SK-N-SH (cell line): Measurements from ENCODE around the gene CUEDC1. TPM values are rescaled to one million over a fixed set of nuclear protein-coding genes. Genes with fewer than 3 reads are reported as not detected.

ENCODE experiments used
- CTCF ChIA-PET: fragments of 300-600, 350-600 bp; formaldehyde crosslinking; extraction: SDS; loops from one replicate; lab custom pipeline; 2021; lab: Yijun Ruan, JAX
- POLR2A ChIA-PET: fragments of 350-600 bp; sonication (Branson Sonifier 250); formaldehyde crosslinking; extraction: SDS; loops from one replicate; lab custom pipeline; 2020; ENCODE audit warnings: antibody characterized with exemption, inconsistent platforms; lab: Yijun Ruan, JAX
- DNase-seq: peaks from one replicate; pipeline ENCODE4 v3.0.0; 2012
- H2AFZ ChIP-seq: fragments of 200-600 bp; sonication (generic); 2 replicates; pipeline ENCODE4 v1.8.1; 2016; ENCODE audit warnings: antibody characterized with exemption, mild to moderate bottlenecking, low read depth
- H3F3A ChIP-seq: fragments of 200-600 bp; sonication (generic); replicated peaks from 2 replicates; pipeline ENCODE3; 2016; ENCODE audit warnings: antibody characterized with exemption, mild to moderate bottlenecking; ENCODE audit not compliant: insufficient read depth
- H3K27ac ChIP-seq, 2 experiments: fragments of 200-500 bp in 1 of 2; fragments of 200-600 bp in 1 of 2; sonication (Bioruptor generic) in 1 of 2; sonication (generic), shearing (Covaris generic) in 1 of 2; 2 replicates each; pipeline versions ENCODE4 v1.5.1 to v1.6.1; 2014 to 2016; ENCODE audit warnings: low read depth in 2 of 2, inconsistent platforms in 1 of 2, low read length in 1 of 2, mild to moderate bottlenecking in 1 of 2, mixed read lengths in 1 of 2
- H3K27me3 ChIP-seq: fragments of 200-600 bp; sonication (generic), shearing (Covaris generic); 2 replicates; pipeline ENCODE4 v1.6.1; 2016; ENCODE audit warnings: mixed run types; ENCODE audit not compliant: insufficient read depth
- H3K36me3 ChIP-seq, 2 experiments: fragments of 200-500 bp in 1 of 2; fragments of 200-600 bp in 1 of 2; sonication (Bioruptor generic) in 1 of 2; sonication (generic) in 1 of 2; replicated peaks in 1 of 2; 2 replicates each; pipeline versions ENCODE3 to v1.5.1; 2014 to 2016; ENCODE audit warnings: low read length in 1 of 2, mild to moderate bottlenecking in 1 of 2; ENCODE audit not compliant: insufficient read depth in 2 of 2, control insufficient read depth in 1 of 2
- H3K4me1 ChIP-seq, 2 experiments: fragments of 200-500 bp in 1 of 2; fragments of 200-600 bp in 1 of 2; sonication (Bioruptor generic) in 1 of 2; sonication (generic), shearing (Covaris generic) in 1 of 2; 2 replicates each; pipeline versions ENCODE4 v1.5.1 to v1.6.1; 2014 to 2016; ENCODE audit warnings: low read depth in 1 of 2, low read length in 1 of 2, mixed run types in 1 of 2; ENCODE audit not compliant: insufficient read depth in 2 of 2, control insufficient read depth in 1 of 2
- H3K4me2 ChIP-seq: fragments of 200-600 bp; sonication (generic), shearing (Covaris generic); 2 replicates; pipeline ENCODE4 v1.6.1; 2017; ENCODE audit warnings: mixed run types
- H3K4me3 ChIP-seq, 2 experiments: fragments of 200-500 bp in 1 of 2; fragments of 200-600 bp in 1 of 2; sonication (Bioruptor generic) in 1 of 2; sonication (generic), shearing (Covaris generic) in 1 of 2; 2 replicates each; pipeline versions ENCODE4 v1.5.1 to v1.8.1; 2014 to 2016; ENCODE audit warnings: low read depth in 2 of 2, inconsistent platforms in 1 of 2, low read length in 1 of 2, mild to moderate bottlenecking in 1 of 2, mixed read lengths in 1 of 2, moderate library complexity in 1 of 2
- H3K79me2 ChIP-seq: fragments of 200-600 bp; sonication (generic); 2 replicates; pipeline ENCODE4 v1.8.1; 2017; ENCODE audit warnings: mild to moderate bottlenecking; ENCODE audit not compliant: insufficient read depth
- H3K9ac ChIP-seq: fragments of 200-600 bp; sonication (generic); 2 replicates; pipeline ENCODE4 v1.6.1; 2017; ENCODE audit warnings: mixed run types
- H3K9me2 ChIP-seq: fragments of 200-600 bp; sonication (generic); 2 replicates; pipeline ENCODE4 v1.6.1; 2017; ENCODE audit warnings: mixed run types
- H3K9me3 ChIP-seq: fragments of 200-600 bp; sonication (generic); 2 replicates; pipeline ENCODE4 v1.6.1; 2017; ENCODE audit warnings: mixed run types, mild to moderate bottlenecking, moderate library complexity
- H4K20me1 ChIP-seq: fragments of 200-600 bp; sonication (generic); 2 replicates; pipeline ENCODE4 v1.6.1; 2017; ENCODE audit warnings: mild to moderate bottlenecking, mixed run types; ENCODE audit not compliant: insufficient read depth
- ELF1 ChIP-seq: IDR thresholded peaks from 2 replicates; pipeline ENCODE4 v1.4.0; 2012
- EP300 ChIP-seq, 2 experiments: IDR thresholded peaks; 2 replicates each; pipeline versions ENCODE4 v1.4.0 to v1.6.1; 2012; ENCODE audit warnings: borderline replicate concordance in 1 of 2, low read depth in 1 of 2, low read length in 1 of 2
- EZH2phosphoT487 ChIP-seq: fragments of 200-600 bp; sonication (generic); IDR thresholded peaks from 2 replicates; pipeline ENCODE4 v1.6.1; 2017; ENCODE audit warnings: low read depth, mixed run types, mild to moderate bottlenecking, antibody characterized with exemption, moderate library complexity, borderline replicate concordance
- FOSL2 ChIP-seq: IDR thresholded peaks from 2 replicates; pipeline ENCODE4 v1.4.0; 2012; ENCODE audit warnings: low read depth, mild to moderate bottlenecking, moderate library complexity, borderline replicate concordance
- GABPA ChIP-seq: IDR thresholded peaks from 2 replicates; pipeline ENCODE4 v1.4.0; 2012; ENCODE audit warnings: low read depth, mild to moderate bottlenecking
- MEF2A ChIP-seq: IDR thresholded peaks from 2 replicates; pipeline ENCODE4 v1.4.0; 2012; ENCODE audit warnings: low read depth, borderline replicate concordance
- NRF1 ChIP-seq: IDR thresholded peaks from 2 replicates; pipeline ENCODE4 v1.6.1; 2012; ENCODE audit warnings: low read depth, mild to moderate bottlenecking, low read length
- POLR2AphosphoS5 ChIP-seq: IDR thresholded peaks from 2 replicates; pipeline ENCODE4 v1.6.1; 2012; ENCODE audit warnings: low read depth, low read length
- RAD21 ChIP-seq: IDR thresholded peaks from 2 replicates; pipeline ENCODE4 v1.6.1; 2012; ENCODE audit warnings: mild to moderate bottlenecking, low read length
- RXRA ChIP-seq: IDR thresholded peaks from 2 replicates; pipeline ENCODE4 v1.4.0; 2012; ENCODE audit warnings: low read depth, mild to moderate bottlenecking, borderline replicate concordance
- SMC3 ChIP-seq: IDR thresholded peaks from 2 replicates; pipeline ENCODE4 v1.6.1; 2012; ENCODE audit warnings: low read depth, low read length, improper control_type of control experiment
- TCF12 ChIP-seq: IDR thresholded peaks from 2 replicates; pipeline ENCODE4 v1.4.0; 2012
- USF1 ChIP-seq: IDR thresholded peaks from 2 replicates; pipeline ENCODE4 v1.4.0; 2012; ENCODE audit warnings: low read depth, borderline replicate concordance
- USF2 ChIP-seq: fragments of 150-350 bp; IDR thresholded peaks from 2 replicates; pipeline ENCODE4 v1.6.1; 2017; ENCODE audit warnings: antibody characterized with exemption, low read length, low read depth, borderline replicate concordance
- WGBS: methylation state at CpG from one replicate; pipeline ENCODE4 v1.1.6; 2017; ENCODE audit warnings: low lambda C conversion rate; 5-methylcytosine and 5-hydroxymethylcytosine counted together
- polyA plus RNA-seq, 3 experiments: library from polyadenylated mRNA; depleted of rRNA; stranded (reverse); fragments of >200 nt; gene quantifications; 2 replicates each; pipeline ENCODE4 v1.2.3, GENCODE V29; 2012
- small RNA-seq, 7 experiments: library from RNA; depleted of rRNA; stranded (forward); fragments of <200 nt; gene quantifications; one replicate each; pipeline ENCODE3, GENCODE V24; 2012

The CUEDC1 gene
- polyA plus RNA-seq, 1 of the 3 experiments (the other 2 are of a cell fraction) = 58.9 TPM

GRCh38 chr17:57814421-57814820, 140.8 kb downstream of the CUEDC1 start:
- Histone ChIP-seq H3K27me3 (no peaks in the 10 kb centered on the region), H3K79me2 (no peaks in the 10 kb centered on the region), H3F3A (no peaks in the 10 kb centered on the region), H3K9me2 (no peaks in the 10 kb centered on the region), H4K20me1 (no peaks in the 10 kb centered on the region), H3K27ac (no peak overlapping the region), H3K4me3 (no peak overlapping the region), H3K9ac (no peak overlapping the region), H2AFZ (no peak overlapping the region), H3K36me3 (no peaks in the 10 kb centered on the region), H3K4me2 (no peak overlapping the region), H3K9me3 (no peaks in the 10 kb centered on the region), H3K4me1 (peaks cover 0 to 24% of the 10 kb centered on the region in 2 experiments; a peak in 2 of 4 replicates)
- WGBS = 53% methylated on average over 1 of the region's 1 CpG
- ChIA-PET CTCF (interaction anchor here (0.8 to 21.2 kb wide), 7 partner anchors 11 to 995 kb away, joined by 3 to 187 read pairs (median 3); no protein-coding TSS in a partner anchor), POLR2A (no interaction called here)
- DNase-seq = no peak
- TF ChIP-seq GABPA (no peak), NRF1 (no peak), SMC3 (no peak), USF1 (no peak), EZH2phosphoT487 (no peak), EP300 (IDR thresholded peaks at IDR 0.05; ENCODE audit: borderline replicate concordance in 1 of 2, low read depth in 1 of 2, low read length in 1 of 2) (no peak), MEF2A (no peak), USF2 (no peak), FOSL2 (no peak), RAD21 (no peak)
- TF ChIP-seq, all 33 proteins: peak for 0

- H3K4me1 ChIP-seq = peaks cover 0 to 32% of the 10 kb centered on the region in 2 experiments; a peak in 2 of 4 replicates
- peak overlapping the region in 1 of 2 experiments; percentile 89; a peak in 2 of 4 replicates for H3K27ac ChIP-seq
- H3K4me2 ChIP-seq = no peak overlapping the region
- H3K9ac ChIP-seq = no peak overlapping the region
- no peaks in the 10 kb centered on the region for H3K79me2 ChIP-seq
- CTCF ChIA-PET = interaction anchor here (0.8 to 21.2 kb wide), 7 partner anchors 9 to 569 kb away, joined by 3 to 187 read pairs (median 3); no protein-coding TSS in a partner anchor
- H3K9me3 ChIP-seq = no peaks in the 10 kb centered on the region
- POLR2A ChIA-PET = interaction anchor here (1.3 kb wide), 1 partner anchor 147 kb away, joined by 4 read pairs; no protein-coding TSS in a partner anchor
- H4K20me1 ChIP-seq = no peaks in the 10 kb centered on the region
- no peaks in the 10 kb centered on the region for H3F3A ChIP-seq
- DNase-seq = peak; percentile 54
- H3K27me3 ChIP-seq = no peaks in the 10 kb centered on the region
- no peak for TF ChIP-seq RXRA
- TF ChIP-seq POLR2AphosphoS5 = no peak
- no peak for TF ChIP-seq ELF1
- no peak for TF ChIP-seq EP300 (IDR thresholded peaks at IDR 0.05; ENCODE audit: borderline replicate concordance in 1 of 2, low read depth in 1 of 2, low read length in 1 of 2)
- TF ChIP-seq TCF12 = no peak
- TF ChIP-seq USF1 = no peak
- no peak overlapping the region for H3K4me3 ChIP-seq
- no peaks in the 10 kb centered on the region for H3K36me3 ChIP-seq
- no peak overlapping the region for H2AFZ ChIP-seq
- 64% methylated on average over 8 of the region's 8 CpGs for WGBS
- H3K9me2 ChIP-seq = no peaks in the 10 kb centered on the region
Measured at GRCh38 chr17:57811638-57812280, 143.5 kb downstream of the CUEDC1 start.

Small RNAs within 50 kb of the gene (small RNA-seq; reads per million reads assigned to genes)
- 0 reads per million in 7 experiments for gene AC015813.4

Other genes with a start within 250 kb of the CUEDC1 start
- not detected in 2 replicates for gene CCDC182, start 210.1 kb downstream of the CUEDC1 start, polyA plus RNA-seq (2012; rRNA removed)
- gene MRPS23, start 105.4 kb downstream of the CUEDC1 start, polyA plus RNA-seq (2012; rRNA removed) = 105 and 108 TPM in 2 replicates
- 35.1 and 43.0 TPM in 2 replicates for gene VEZF1, start 32.8 kb upstream of the CUEDC1 start, polyA plus RNA-seq (2012; rRNA removed)
- 248 and 291 TPM in 2 replicates for gene SRSF1, start 51.8 kb upstream of the CUEDC1 start, polyA plus RNA-seq (2012; rRNA removed)
- gene DYNLL2, start 128.0 kb upstream of the CUEDC1 start, polyA plus RNA-seq (2012; rRNA removed) = 27.0 and 27.4 TPM in 2 replicates
- gene OR4D1, start 193.0 kb upstream of the CUEDC1 start, polyA plus RNA-seq (2012; rRNA removed) = not detected in 2 replicates
- gene OR4D2, start 211.6 kb upstream of the CUEDC1 start, polyA plus RNA-seq (2012; rRNA removed) = not detected in 2 replicates
- 0.02 TPM in 1 of 2 replicates, not detected in the other for gene EPX, start 237.3 kb upstream of the CUEDC1 start, polyA plus RNA-seq (2012; rRNA removed)